COLO668 (cell line): Measurements from ENCODE around the gene RPL27A.
A peak's percentile ranks its signal among the peaks of the same experiment; 100 is the strongest.

Experiments used
- DNase-seq: peaks from one replicate; lab custom pipeline; 2025; ENCODE audit not compliant: unreplicated experiment; lab: John Stamatoyannopoulos, UW

Gene RPL27A

DNA sequence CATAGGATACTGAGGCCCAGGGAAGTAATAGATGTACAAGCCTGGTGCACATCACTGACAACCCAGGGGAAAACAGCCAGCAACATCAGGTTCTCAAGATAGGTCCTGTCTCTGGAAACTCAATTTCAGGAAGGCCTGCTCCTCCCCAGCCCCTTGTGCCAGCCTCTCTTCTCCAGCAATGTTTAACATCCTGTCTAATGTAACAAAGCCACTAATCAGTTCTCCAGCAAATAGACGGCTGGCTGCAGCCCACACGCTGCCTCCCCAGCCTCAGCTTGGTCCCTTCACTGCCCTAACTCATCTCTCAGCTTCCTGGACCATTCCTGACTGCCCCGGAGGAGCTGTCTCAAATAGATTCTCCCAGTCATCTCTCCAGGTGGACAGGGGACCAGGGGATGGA lies 37.8 kb downstream of the RPL27A start:
- no peak for DNase-seq

DNA sequence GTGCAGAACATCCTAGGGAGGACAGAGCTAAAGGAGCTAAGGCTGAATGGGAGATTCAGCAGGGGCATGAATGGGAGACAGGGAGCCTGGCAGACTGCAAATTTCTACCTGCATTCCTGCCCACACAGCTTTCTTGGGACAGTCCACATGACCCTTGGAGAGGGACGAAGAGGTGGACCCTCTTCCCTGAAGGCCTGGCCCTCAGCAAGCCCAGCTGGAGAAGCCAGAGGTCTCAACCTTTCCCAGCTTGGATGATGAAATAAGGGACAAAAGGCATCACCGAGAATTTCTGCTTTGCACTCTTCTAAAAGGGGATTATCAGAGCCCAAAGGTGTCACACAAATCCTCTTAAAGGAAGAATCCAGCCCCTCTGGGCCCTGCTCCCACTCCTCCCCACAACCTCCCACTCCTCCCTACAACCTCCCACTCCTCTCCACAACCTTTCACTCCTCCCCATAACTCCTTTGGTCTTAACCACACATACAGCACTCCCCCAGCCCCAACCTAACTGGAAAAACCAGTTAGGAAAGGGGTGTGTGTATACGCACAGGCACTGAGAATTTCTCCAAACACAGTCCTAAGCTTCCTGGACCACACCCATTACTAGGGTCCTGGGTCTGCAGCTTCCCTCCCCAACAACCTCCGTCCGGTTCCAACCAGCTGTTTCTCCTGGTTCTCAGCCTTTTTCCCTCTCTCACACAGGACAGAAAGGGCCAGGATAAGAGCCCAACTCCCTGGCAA lies 38.4 kb downstream of the RPL27A start:
- DNase-seq: peak; percentile 25

DNA sequence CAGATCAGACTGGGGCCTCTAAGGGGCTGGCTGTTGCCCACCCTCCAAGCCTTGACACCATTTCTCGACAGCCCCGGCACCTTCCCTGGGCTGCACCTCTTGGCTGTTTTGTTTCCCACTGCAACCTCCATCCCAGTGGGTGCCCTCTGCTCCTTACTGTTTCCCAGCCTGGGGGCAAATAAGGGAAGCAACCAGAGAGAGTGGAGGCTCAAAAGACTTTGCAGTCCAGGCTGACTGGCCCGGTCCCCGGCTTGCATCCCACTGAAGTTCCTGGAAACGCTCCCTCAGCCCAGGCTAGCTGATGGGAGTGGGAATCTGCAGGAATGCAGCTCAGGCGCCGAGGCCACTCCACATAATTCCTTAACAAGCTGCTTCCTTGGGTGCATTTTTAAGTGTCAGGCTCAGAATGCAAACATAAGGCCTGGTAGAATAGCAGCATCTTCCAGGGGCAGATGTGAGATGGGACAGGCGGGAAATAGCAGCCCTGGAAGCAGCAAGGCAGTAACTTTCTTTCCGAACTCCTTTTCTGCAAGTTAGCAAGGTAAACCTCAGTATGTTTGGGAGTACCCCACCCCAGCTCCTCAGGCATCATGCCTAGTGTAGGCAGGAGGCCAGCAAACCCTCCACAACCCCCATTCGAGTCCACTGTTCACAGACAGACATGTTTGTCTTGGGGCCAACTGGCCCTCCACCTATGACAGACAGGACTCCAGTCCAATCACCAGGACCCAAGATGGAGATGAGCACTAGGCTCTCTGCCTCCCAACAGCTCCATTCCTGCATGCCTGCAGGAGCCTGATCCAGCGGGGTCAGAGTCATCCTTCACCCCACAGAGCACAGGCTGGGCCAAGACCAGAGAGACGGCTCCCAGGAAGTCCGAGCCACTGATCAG lies 39.3 kb downstream of the RPL27A start:
- DNase-seq: no peak

DNA sequence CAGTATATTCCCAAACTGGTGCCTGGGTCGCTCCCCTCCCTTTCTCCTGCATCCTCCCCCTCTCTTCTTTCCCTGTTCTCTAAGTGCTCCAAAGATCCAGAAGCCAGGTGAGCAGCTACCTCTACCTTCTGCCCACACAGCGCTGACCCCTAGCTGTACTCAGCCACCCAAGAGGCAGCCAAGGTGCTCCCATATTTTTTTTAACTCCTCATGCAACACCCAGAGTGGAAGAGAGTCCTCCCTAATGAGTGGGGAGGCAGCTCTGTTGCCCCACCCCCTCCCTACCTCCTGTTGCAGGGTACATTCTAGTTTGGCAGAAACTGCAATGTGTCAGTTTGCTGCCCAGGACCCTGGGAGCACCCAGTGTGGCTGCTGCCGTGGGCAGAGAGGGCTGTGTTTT lies 40.2 kb downstream of the RPL27A start:
- no peak for DNase-seq

DNA sequence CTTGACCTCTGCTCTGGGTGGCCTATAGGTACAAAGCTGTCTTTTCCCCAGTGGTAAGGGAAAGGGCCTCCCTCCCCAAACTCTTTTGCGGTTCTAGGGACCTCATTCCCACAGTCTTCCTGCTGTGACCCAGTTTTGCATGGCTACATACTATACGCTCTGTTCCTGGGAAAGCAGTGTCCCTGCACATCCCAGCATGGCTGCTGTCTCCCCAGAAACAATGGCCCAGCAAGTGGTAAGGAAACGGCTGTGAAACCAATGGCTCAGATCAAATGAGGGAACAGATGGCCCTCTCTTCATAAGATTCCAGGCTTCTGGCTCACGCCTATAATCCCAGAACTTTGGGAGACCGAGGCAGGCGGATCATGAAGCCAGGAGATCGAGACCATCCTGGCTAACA lies 41.1 kb downstream of the RPL27A start:
- no peak for DNase-seq

DNA sequence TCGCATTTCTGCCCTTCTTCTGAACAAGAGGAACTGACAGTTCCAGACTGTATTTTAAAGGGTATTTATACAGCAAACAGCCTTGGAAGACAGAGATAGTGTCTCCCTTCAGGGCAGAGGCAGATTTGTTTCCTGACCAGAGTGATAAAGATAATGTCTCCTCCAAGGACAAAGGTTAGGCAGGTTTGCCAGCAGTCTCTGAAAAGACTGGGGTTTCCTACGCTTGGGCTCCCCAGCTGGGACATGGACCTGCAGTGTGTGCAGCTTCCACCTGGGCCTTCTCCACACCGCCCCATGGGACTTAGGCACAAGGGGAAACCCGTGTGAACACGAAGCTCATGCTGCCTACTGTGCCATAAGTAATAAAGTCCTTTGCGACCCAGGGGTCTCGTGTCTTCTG lies 42.1 kb downstream of the RPL27A start:
- no peak for DNase-seq

DNA sequence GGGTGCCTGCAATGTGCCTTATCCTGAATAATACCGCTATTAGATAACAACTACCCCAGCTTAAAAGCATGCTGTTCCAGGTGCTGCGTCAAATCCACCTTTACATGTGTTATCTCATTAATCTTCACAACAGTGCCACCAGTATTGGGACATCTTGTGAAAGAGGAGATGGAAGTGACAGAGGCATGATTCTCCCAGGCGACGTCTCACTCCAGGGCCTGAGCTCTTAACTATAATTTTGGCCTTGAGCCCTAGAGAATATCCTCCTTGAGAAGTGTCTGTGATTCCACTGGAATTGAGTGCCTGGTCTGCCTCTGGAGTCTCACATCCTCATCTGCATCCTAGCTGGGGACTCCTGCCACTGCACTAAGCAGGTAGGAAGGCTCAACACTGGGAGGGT lies 43.8 kb downstream of the RPL27A start:
- no peak for DNase-seq

DNA sequence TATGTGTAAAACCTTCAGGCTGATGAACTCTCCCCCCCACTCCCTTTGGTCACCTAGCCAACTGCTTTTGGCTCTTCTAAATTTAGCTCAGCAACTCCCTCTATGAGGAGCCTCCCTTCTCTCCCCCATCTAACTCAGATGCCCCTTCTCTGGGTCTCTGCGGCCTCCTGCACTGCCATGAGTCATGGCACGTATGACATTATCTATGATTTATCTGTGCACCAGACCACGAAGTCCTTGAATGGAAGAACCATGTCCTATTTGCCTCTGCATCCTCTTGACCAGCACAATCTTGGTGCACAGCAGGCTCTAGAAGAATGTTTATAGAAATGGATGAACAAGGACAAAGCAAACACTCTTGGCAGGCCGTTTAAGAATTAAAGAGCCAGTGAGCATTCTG lies 46.0 kb downstream of the RPL27A start:
- DNase-seq: no peak

DNA sequence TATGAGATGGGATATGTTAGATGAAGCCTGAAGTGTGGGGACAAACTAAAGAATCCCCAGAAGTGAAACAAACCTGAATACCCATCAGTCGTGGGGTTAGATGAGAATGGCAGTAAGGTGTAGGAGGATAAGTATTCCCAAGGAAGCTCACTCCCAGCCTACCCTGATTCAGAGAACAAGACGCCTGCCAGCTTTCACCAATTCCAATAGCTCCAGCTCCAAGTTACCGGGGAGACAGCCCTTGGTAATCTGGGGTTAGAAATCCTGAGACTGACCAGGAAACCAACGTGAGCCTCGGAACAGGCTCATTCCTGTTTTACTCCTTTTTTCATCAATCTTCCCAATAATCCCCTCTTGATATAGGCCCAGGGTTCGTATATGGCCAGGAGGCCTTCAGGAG lies 46.5 kb downstream of the RPL27A start:
- DNase-seq: no peak

DNA sequence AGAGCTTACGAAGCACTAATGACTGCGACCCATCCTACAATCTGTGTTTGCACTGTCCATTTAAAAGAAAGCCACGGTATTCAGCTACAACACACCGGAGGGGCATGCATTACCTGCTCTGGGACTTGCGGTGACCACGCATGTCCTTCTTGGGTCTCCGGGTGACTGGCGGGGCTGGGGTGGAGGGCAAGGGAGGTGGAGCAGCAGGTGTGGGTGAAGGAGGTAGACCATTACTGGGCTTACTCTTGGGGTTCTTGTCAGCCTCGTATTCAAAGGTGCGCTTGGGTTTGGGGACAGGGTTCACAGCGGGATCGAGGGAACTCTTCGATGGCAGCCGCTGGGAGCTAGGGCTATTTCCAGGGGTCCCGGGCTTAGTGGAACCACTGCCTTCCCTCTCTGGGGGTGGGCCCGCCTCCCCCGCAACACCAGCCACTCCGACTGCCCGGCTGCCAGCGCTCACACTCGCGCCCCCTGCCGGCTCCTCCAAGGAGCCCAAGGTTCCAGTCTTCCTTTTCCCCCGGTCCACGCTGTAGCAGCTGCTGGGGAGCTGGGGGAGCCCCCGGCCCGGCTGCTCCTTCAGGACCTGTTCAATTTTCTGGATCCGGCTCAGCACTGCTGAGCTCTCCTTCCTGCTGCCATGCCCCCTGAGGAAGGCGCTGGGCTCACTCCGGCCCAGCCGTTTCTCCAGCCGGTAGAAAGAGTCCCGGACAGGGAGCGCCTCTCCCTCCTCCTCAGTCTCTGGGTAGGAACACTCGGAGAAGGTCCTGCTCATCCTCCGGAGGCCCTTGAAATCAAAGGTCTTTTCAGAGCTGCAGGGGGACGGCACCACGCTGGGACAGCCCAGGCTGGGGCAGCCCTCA lies 47.5 kb downstream of the RPL27A start:
- no peak for DNase-seq

DNA sequence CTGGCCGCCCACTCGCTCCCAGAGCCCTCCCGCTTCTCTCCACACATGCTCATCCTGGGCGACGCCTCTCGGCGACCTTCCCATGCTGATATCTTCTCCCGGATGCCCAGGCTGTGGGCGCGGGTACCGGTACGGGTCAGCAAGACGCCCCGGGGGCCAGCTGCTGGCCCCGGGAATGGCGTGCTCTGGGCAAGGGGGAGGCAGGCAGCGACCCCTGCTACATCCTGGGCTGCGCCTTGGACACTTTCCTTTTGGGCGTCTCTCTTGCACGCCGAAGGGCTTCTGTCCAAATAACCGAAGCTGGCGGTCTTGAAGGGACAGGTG lies 48.1 kb downstream of the RPL27A start:
- no peak for DNase-seq

DNA sequence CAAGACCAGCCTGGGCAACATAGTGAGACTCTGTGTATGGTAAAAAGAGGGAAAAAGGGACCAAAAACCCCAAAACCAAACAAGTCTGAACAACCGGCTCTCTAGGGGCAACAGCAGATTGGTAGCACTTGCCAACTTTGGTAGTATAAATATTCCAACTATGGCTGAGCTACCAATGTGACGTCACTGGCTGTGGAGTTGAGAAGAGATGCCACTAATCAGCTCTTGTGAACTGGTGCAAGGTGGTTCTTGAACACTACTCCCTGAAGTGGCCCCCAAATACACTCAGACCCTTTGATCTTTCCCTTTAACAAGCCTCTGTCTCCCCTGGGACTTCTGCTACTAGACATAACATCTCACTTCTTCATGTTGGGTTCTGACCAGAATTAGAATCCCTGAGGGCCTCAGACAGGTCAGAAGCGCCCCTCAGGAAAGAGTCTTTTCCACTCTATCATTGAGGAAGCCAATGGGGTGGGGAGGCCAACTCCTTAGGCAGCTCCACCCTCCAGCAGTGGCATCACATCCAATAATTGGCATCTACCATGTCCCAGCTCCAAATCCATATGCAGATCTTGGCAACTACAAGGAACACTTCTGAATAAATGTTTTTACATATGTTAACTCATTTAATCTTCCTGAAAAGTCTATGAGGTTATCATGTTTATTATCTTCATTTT lies 49.2 kb downstream of the RPL27A start:
- DNase-seq: no peak

DNA sequence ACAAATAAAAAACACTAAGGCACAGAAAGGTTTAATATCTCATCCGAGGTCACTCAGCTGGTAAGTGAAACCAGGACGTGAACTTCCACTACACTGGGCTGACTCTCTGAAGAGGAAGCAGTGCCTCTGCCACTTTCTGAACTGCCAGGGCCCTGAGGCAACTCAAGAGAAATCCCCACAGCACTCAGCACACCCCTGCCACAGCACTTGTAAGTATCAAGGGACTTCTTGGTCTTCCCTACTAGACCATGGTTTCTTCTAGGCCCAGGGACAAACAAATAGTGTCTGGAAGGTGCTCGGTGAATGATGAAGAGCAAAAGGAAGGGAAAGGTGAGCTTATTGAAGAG lies 49.7 kb downstream of the RPL27A start:
- DNase-seq: no peak

DNA sequence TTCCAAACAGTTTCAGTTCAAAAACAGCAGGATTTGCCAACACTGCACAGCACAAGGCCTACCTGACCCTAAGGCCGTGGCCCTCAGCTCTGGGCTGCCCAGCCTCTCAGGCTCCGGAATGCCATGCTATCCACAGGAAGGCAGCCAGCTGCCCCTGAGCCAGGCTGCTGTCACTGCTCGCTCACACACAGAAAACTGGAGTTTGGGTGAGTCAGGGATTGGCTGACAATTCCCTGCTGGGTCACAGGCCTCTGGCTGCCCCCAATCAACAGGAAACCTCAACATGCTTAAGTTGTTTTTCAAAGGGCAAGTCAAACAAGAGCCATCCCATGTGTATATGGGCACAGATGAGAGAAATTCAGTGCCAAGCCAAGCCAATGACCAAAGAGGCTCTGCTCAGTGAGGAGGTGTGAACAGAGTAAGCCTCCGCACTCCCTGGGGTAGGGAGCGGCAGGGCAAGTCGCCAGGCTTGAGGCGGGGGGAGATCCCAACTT lies 50.2 kb downstream of the RPL27A start:
- no peak for DNase-seq

DNA sequence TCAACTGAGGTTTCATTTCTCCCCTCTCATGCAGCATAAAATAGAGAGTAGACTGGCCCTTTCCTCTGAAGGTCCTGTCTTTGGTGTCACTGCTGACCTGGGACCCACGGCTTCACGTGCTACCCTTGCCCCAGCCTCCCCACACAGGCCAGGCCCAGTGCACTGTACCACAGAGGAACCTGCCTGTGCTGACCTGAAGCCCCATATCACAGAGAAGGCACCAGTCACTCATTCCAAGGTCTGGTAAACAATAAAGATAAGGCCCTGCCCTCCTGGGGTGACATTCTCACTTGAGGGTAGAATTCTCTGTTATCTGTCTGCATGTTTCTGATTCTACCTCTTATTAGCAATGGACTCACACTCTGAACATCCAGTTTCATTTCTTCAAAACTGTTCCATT lies 51.3 kb downstream of the RPL27A start:
- DNase-seq: no peak

DNA sequence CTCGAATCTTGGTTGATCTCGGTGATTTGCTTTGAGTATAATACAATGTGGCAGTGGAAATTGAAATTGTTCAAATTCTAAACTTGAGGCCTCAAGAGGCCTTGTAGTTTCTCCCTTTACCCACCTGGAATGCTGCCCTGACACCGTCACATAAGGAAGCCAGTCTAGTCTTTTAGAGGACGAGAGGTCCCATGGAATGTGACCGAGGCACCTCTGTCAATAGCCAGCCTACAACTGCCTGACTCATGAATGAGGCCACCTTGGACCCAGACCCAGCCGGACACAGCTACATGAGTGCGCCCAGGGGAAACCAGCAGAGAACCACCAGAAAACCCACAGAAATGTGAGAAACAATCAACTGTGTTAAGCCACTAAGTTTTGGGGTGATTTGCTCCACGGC lies 52.5 kb downstream of the RPL27A start:
- no peak for DNase-seq

DNA sequence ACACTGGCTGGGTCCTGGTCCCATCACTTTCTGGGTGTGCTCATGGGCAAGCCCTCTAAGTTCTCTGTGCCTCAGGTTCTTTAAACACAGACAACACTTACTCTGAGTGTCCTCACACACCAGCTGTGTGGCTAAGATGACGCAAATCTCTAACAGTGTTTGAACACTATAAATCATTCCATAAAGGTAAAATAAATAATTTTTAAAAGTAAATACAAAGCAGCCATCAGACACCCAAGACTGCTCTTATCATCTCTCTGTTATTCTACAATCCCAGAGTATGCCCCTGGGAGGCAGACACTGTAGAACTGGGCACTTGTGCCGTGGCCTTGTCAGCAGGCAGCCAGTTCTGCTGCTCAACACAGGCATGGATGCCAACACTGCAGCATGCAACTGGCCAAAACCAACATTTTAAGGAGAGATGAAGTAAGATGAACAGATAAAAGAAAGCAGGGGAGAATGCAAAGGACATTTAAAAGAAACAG lies 56.8 kb downstream of the RPL27A start:
- no peak for DNase-seq
